H54 (cell line): ENCODE results near the gene CTNNA2.
A peak's percentile ranks its signal among the peaks of the same experiment; 100 is the strongest.

Experiments
- DNase-seq: peaks from one replicate; pipeline ENCODE4 v3.0.0; 2011; ENCODE audit warnings: low spot score, mixed read lengths; ENCODE audit not compliant: insufficient read length
- FAIRE-seq: peaks from 3 replicates; lab custom pipeline; 2011; peaks lifted over from hg19 to GRCh38; lab: Jason Lieb, UNC
- POLR2A ChIP-seq: IDR thresholded peaks from 2 replicates; pipeline ENCODE4 v1.6.1; 2011; ENCODE audit warnings: low read depth, mild to moderate bottlenecking, low read length

CTNNA2 gene

GRCh38 chr2:79580175-79580574 is 67.3 kb downstream of the CTNNA2 start:
- FAIRE-seq: peak; percentile 52
- no peak for TF ChIP-seq POLR2A
- DNase-seq: no peak

GRCh38 chr2:79585701-79586433 is 73.0 kb downstream of the CTNNA2 start:
- no peak for TF ChIP-seq POLR2A
- DNase-seq: peak; percentile 54
- FAIRE-seq: peak; percentile 98

- DNase-seq: no peak
- FAIRE-seq: no peak
- no peak for TF ChIP-seq POLR2A
Measured at GRCh38 chr2:79591281-79591680, 78.4 kb downstream of the CTNNA2 start.

GRCh38 chr2:79593237-79593867 is 80.5 kb downstream of the CTNNA2 start:
- no peak for TF ChIP-seq POLR2A
- FAIRE-seq: no peak
- DNase-seq: no peak

GRCh38 chr2:79596403-79596802 is 83.6 kb downstream of the CTNNA2 start:
- FAIRE-seq (no peak), DNase-seq (no peak)
- TF ChIP-seq POLR2A: no peak

- DNase-seq (no peak), FAIRE-seq (no peak)
- no peak for TF ChIP-seq POLR2A
Measured at GRCh38 chr2:79604748-79605147, 91.9 kb downstream of the CTNNA2 start.

- DNase-seq (no peak), FAIRE-seq (no peak)
- no peak for TF ChIP-seq POLR2A
Measured at GRCh38 chr2:79611448-79612016, 98.7 kb downstream of the CTNNA2 start.

GRCh38 chr2:79612999-79613398 is 100.1 kb downstream of the CTNNA2 start:
- no peak for FAIRE-seq
- no peak for TF ChIP-seq POLR2A
- no peak for DNase-seq

- no peak for DNase-seq
- no peak for TF ChIP-seq POLR2A
- FAIRE-seq: no peak
Measured at GRCh38 chr2:79619442-79619841, 106.6 kb downstream of the CTNNA2 start.

- FAIRE-seq (no peak), DNase-seq (no peak)
- no peak for TF ChIP-seq POLR2A
Measured at GRCh38 chr2:79619976-79620375, 107.1 kb downstream of the CTNNA2 start.

GRCh38 chr2:79620679-79621078 is 107.8 kb downstream of the CTNNA2 start:
- no peak for TF ChIP-seq POLR2A
- no peak for DNase-seq
- no peak for FAIRE-seq

GRCh38 chr2:79621252-79621651 is 108.4 kb downstream of the CTNNA2 start:
- no peak for TF ChIP-seq POLR2A
- FAIRE-seq (no peak), DNase-seq (no peak)

GRCh38 chr2:79621755-79622154 is 108.9 kb downstream of the CTNNA2 start:
- FAIRE-seq (no peak), DNase-seq (no peak)
- TF ChIP-seq POLR2A: no peak

- TF ChIP-seq POLR2A: no peak
- FAIRE-seq (peak; percentile 72), DNase-seq (peak; percentile 5)
Measured at GRCh38 chr2:79622508-79622907, 109.7 kb downstream of the CTNNA2 start.
